ENCODE measurements around the gene ACAA2. TPM values are rescaled to one million over a fixed set of nuclear protein-coding genes. Genes with fewer than 3 reads are reported as not detected.

The ACAA2 gene
- total and polyA plus RNA-seq, 2 of the 8 experiments (the other 6 are each of a cell fraction or from before 2014, with no cell fraction given) = 63.4 to 151 TPM

DNA sequence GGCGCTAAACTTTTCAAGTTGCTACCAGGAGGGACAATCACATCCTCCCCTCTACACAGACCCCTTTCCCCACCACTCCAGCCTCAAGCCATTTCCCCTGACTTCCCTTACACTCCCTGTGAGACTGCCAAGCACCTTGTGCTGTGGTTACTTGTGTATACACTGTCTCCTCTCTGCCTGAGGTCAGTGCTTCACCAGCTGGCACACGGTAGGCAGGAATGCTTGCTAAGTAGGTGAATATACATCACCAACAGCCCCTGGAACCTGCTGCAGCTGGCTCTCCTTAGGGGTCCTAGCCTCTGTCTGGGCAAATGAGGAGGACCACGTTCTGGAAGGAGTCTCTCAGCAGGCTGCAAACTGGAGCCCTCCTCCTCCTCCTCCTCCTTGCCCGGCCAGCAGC, 38.3 kb upstream of the ACAA2 start:
- Histone ChIP-seq H3K4me3 (ENCODE audit: extremely low read depth in 1 of 4, insufficient read depth in 2 of 4, low read depth in 3 of 4, low read length in 4 of 4) (no peak overlapping the region), H2BK5ac (ENCODE audit: low read depth, low read length) (no peak overlapping the region), H2BK20ac (ENCODE audit: low read length) (no peak overlapping the region), H2BK12ac (ENCODE audit: low read depth, low read length) (no peak overlapping the region), H3K23ac (ENCODE audit: insufficient read length) (no peak overlapping the region), H2BK120ac (replicated peaks; ENCODE audit: low read depth, low read length) (no peak overlapping the region), H3K18ac (ENCODE audit: extremely low read depth, low read length) (no peak overlapping the region), H4K91ac (replicated peaks; ENCODE audit: insufficient read length, low read length) (no peak overlapping the region), H3K23me2 (ENCODE audit: low read depth, low read length) (no peaks in the 10 kb centered on the region; the same call in 1 of the 2 replicates), H2BK15ac (ENCODE audit: low read length) (no peak overlapping the region), H3K9ac (replicated peaks in 1 of 4; ENCODE audit: extremely low read depth in 1 of 4, low read depth in 3 of 4, low read length in 3 of 4) (no peak overlapping the region), H3K27ac (ENCODE audit: low read depth, low read length) (no peak overlapping the region), H4K20me1 (replicated peaks in 1 of 2; ENCODE audit: control insufficient read depth in 1 of 2, insufficient read depth in 2 of 2, low read length in 2 of 2) (peaks cover 0 to 2% of the 10 kb centered on the region in 2 experiments), H3K56ac (replicated peaks; ENCODE audit: insufficient read length, low read depth, low read length) (no peak overlapping the region), H3K36me3 (ENCODE audit: control insufficient read depth in 2 of 4, insufficient read depth in 4 of 4, low read length in 3 of 4) (no peaks in the 10 kb centered on the region), H4K5ac (ENCODE audit: insufficient read length, low read depth, low read length) (no peak overlapping the region), H3K4me2 (ENCODE audit: insufficient read depth in 1 of 2, low read depth in 2 of 2, low read length in 2 of 2) (no peak overlapping the region), H3K79me2 (ENCODE audit: control insufficient read depth in 1 of 2, insufficient read depth in 2 of 2, low read length in 2 of 2) (no peaks in the 10 kb centered on the region), H3K4ac (replicated peaks; ENCODE audit: insufficient read length, low read depth, low read length) (no peak overlapping the region), H2AK5ac (ENCODE audit: low read depth, low read length) (no peak overlapping the region), H4K8ac (ENCODE audit: extremely low read depth, insufficient read depth, low read length) (no peak overlapping the region), H3K27me3 (replicated peaks in 1 of 4; ENCODE audit: control insufficient read depth in 3 of 4, extremely low read depth in 1 of 4, insufficient read depth in 3 of 4, low read length in 3 of 4) (no peaks in the 10 kb centered on the region; a peak in 1 of 7 replicates), H3K79me1 (ENCODE audit: low read depth, low read length) (no peaks in the 10 kb centered on the region), H3K4me1 (replicated peaks in 1 of 4; ENCODE audit: control insufficient read depth in 3 of 4, insufficient read depth in 4 of 4, low read length in 3 of 4) (peaks cover 0 to 18% (median 4%) of the 10 kb centered on the region in 4 experiments; a peak in 5 of 7 replicates), H3K14ac (ENCODE audit: insufficient read length) (no peak overlapping the region), H3K9me3 (ENCODE audit: insufficient read depth in 2 of 2, low read depth in 1 of 2, low read length in 1 of 2) (no peaks in the 10 kb centered on the region), H2AFZ (ENCODE audit: low read length) (no peak overlapping the region)
- DNase-seq (ENCODE audit: low read depth in 1 of 2, low spot score in 2 of 2) (no peak), FAIRE-seq (no peak)
- 77% methylated on average over 4 of the region's 4 CpGs; no CpG with 5 or more reads in 1 of the 2 experiments for WGBS, 2 experiments (ENCODE audit: extremely low coverage in 1 of 2, insufficient coverage in 1 of 2, insufficient read length in 1 of 2, insufficient replicate concordance in 2 of 2, low coverage in 1 of 2, low lambda C conversion rate in 2 of 2, missing lambda C conversion rate in 1 of 2)
- no peak for TF ChIP-seq CBX8 (IDR thresholded peaks at IDR 0.05; ENCODE audit: borderline replicate concordance, low read depth, low read length)
- no peak for TF ChIP-seq SIRT6 (IDR thresholded peaks at IDR 0.05; ENCODE audit: low read length)
- no peak for TF ChIP-seq SRF (IDR thresholded peaks at IDR 0.05; ENCODE audit: low read depth, low read length)
- TF ChIP-seq CEBPB (IDR thresholded peaks at IDR 0.05; ENCODE audit: low read depth, low read length) = no peak
- no peak for TF ChIP-seq NANOG (IDR thresholded peaks at IDR 0.05; ENCODE audit: insufficient read depth, low read depth, low read length, poor library complexity, severe bottlenecking)
- no peak for TF ChIP-seq RBBP5 (IDR thresholded peaks at IDR 0.05; ENCODE audit: borderline replicate concordance, low read depth, low read length)
- TF ChIP-seq, protein P1, sequence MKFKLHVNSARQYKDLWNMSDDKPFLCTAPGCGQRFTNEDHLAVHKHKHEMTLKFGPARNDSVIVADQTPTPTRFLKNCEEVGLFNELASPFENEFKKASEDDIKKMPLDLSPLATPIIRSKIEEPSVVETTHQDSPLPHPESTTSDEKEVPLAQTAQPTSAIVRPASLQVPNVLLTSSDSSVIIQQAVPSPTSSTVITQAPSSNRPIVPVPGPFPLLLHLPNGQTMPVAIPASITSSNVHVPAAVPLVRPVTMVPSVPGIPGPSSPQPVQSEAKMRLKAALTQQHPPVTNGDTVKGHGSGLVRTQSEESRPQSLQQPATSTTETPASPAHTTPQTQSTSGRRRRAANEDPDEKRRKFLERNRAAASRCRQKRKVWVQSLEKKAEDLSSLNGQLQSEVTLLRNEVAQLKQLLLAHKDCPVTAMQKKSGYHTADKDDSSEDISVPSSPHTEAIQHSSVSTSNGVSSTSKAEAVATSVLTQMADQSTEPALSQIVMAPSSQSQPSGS (IDR thresholded peaks at IDR 0.05; ENCODE audit: low read length) = no peak
- TF ChIP-seq CTBP2 (IDR thresholded peaks at IDR 0.05; ENCODE audit: borderline replicate concordance, insufficient read depth, insufficient read length, low read length) = no peak
- ChIA-PET CTCF (ENCODE audit: partially characterized antibody) (interaction anchor here (0.7 to 14.2 kb wide), 3 partner anchors 8 to 340 kb away, joined by 3 to 157 read pairs (median 6); no protein-coding TSS in a partner anchor), POLR2A (ENCODE audit: partially characterized antibody) (no interaction called here)
